Lung (tissue), 12 donors: Measurements from ENCODE around the gene WASF2. TPM values are rescaled to one million over a fixed set of nuclear protein-coding genes. Genes with fewer than 3 reads are reported as not detected.
A peak's percentile ranks its signal among the peaks of the same experiment; 100 is the strongest.

Experiments
- ATAC-seq: fragments of 200-7000 bp; cut with Tn5 transposase; one replicate; pipeline ENCODE4 v1.9.1; 2020; ENCODE audit warnings: moderate number of reproducible peaks; ENCODE audit not compliant: insufficient read depth, low FRiP score
- DNase-seq, 3 donors: peaks; one replicate each; pipeline ENCODE4 v3.0.0-alpha.2; 2013 to 2017
- H3K27ac ChIP-seq, 2 donors: one replicate each; pipeline ENCODE4 v1.5.1; 2013; ENCODE audit warnings: mild to moderate bottlenecking in 2 of 2, moderate library complexity in 2 of 2, control low read depth in 1 of 2, inconsistent platforms in 1 of 2, low read depth in 1 of 2, low read length in 1 of 2
- H3K27me3 ChIP-seq, 3 donors: one replicate each; pipeline ENCODE4 v1.5.1; 2013; ENCODE audit warnings: low read length in 2 of 3; ENCODE audit not compliant: control insufficient read depth in 3 of 3, insufficient read depth in 3 of 3
- H3K36me3 ChIP-seq, 4 donors: one replicate each; pipeline ENCODE4 v1.5.1; 2013; ENCODE audit warnings: low read length in 4 of 4, mild to moderate bottlenecking in 1 of 4, moderate library complexity in 1 of 4; ENCODE audit not compliant: control insufficient read depth in 4 of 4, insufficient read depth in 4 of 4
- H3K4me1 ChIP-seq, 5 donors: one replicate each; pipeline ENCODE4 v1.5.1; 2013; ENCODE audit warnings: low read length in 5 of 5, mild to moderate bottlenecking in 2 of 5, moderate library complexity in 1 of 5; ENCODE audit not compliant: control insufficient read depth in 5 of 5, insufficient read depth in 5 of 5
- H3K4me3 ChIP-seq: one replicate; pipeline ENCODE4 v1.5.1; 2013; ENCODE audit warnings: mild to moderate bottlenecking, control low read depth, moderate library complexity
- H3K9ac ChIP-seq, 2 donors: one replicate each; pipeline ENCODE4 v1.5.1; 2013; ENCODE audit warnings: low read length in 2 of 2, control low read depth in 1 of 2; ENCODE audit not compliant: insufficient read depth in 1 of 2
- H3K9me3 ChIP-seq, 4 donors: one replicate each; pipeline ENCODE4 v1.5.1; 2013; ENCODE audit warnings: low read length in 3 of 4, mild to moderate bottlenecking in 1 of 4, moderate library complexity in 1 of 4; ENCODE audit not compliant: control insufficient read depth in 4 of 4, insufficient read depth in 3 of 4
- CTCF ChIP-seq: IDR thresholded peaks from 2 replicates; pipeline ENCODE4 v1.5.1; 2012; ENCODE audit warnings: mild to moderate bottlenecking; ENCODE audit errors: control extremely low read depth, extremely low read depth
- WGBS, 2 donors: extraction: QIAGEN DNeasy Blood & Tissue Kit; methylation state at CpG; one replicate each; pipeline ENCODE4 v1.1.7; 2013; 5-methylcytosine and 5-hydroxymethylcytosine counted together
- polyA plus RNA-seq, 2 donors: library from polyadenylated mRNA; stranded (reverse); fragments of 200-250 nt; gene quantifications; one replicate each; pipeline ENCODE4 v1.2.1, GENCODE V29; 2013
- total RNA-seq, 2 donors: library from RNA; depleted of rRNA in 1 of 2; stranded (reverse); fragments of >200 nt in 1 of 2; gene quantifications; one replicate each; pipeline ENCODE4 v1.2.1, GENCODE V29; 2014 to 2021
- donor health status: control.
- donor health status: control.
- donor health status: Bipolar disorder and iron deficiency.
- donor health status: healthy.
- donor health status: DM: yes; HTN: yes; CAD: no.

WASF2 gene
- total and polyA plus RNA-seq, 4 donors = 27.3 to 136 (median 49.5) TPM

GRCh38 chr1:27400963-27401341 is 89.0 kb downstream of the WASF2 start:
- Histone ChIP-seq H3K27ac (no peak overlapping the region), H3K4me3 (no peak overlapping the region), H3K4me1 (peaks cover 0 to 44% (median 23%) of the 10 kb centered on the region in 5 donors), H3K9me3 (no peaks in the 10 kb centered on the region), H3K36me3 (peaks cover 0 to 2% (median under 1%) of the 10 kb centered on the region in 4 donors), H3K27me3 (no peaks in the 10 kb centered on the region), H3K9ac (no peak overlapping the region)
- WGBS, 2 donors = 89 to 93% methylated on average over 5 of the region's 5 CpGs
- no peak for ATAC-seq
- no peak for TF ChIP-seq CTCF
- no peak for DNase-seq

GRCh38 chr1:27400082-27400962 is 89.6 kb downstream of the WASF2 start:
- 47 to 61% methylated on average over 13 of the region's 13 CpGs for WGBS, 2 donors
- H3K36me3 ChIP-seq = peaks cover 0 to 2% (median 0%) of the 10 kb centered on the region in 4 donors
- H3K4me3 ChIP-seq = no peak overlapping the region
- H3K27ac ChIP-seq = no peak overlapping the region
- peaks cover 0 to 46% (median 25%) of the 10 kb centered on the region in 5 donors for H3K4me1 ChIP-seq
- H3K9ac ChIP-seq = no peak overlapping the region
- H3K9me3 ChIP-seq = no peaks in the 10 kb centered on the region
- H3K27me3 ChIP-seq = no peaks in the 10 kb centered on the region
- ATAC-seq (no peak), DNase-seq (peak in 2 of 3 donors; percentile 47 to 54)
- no peak for TF ChIP-seq CTCF

- Histone ChIP-seq H3K36me3 (no peaks in the 10 kb centered on the region), H3K4me3 (no peak overlapping the region), H3K27me3 (no peaks in the 10 kb centered on the region), H3K9ac (no peak overlapping the region), H3K4me1 (peaks cover 0 to 46% (median 25%) of the 10 kb centered on the region in 5 donors), H3K27ac (no peak overlapping the region), H3K9me3 (peaks cover 0 to under 1% (median 0%) of the 10 kb centered on the region in 4 donors)
- 54 to 86% methylated on average over 19 of the region's 19 CpGs for WGBS, 2 donors
- no peak for TF ChIP-seq CTCF
- DNase-seq (peak in 2 of 3 donors; percentile 64 to 65), ATAC-seq (no peak)
Measured at GRCh38 chr1:27399251-27400025, 90.5 kb downstream of the WASF2 start.
